Upper lobe of left lung (tissue), 6 donors: ENCODE data around the gene PCDH8. TPM values are rescaled to one million over a fixed set of nuclear protein-coding genes. Genes with fewer than 3 reads are reported as not detected.

Source experiments
- ATAC-seq, 2 donors: fragments of 200-7000 bp; cut with Tn5 transposase; one replicate each; pipeline ENCODE4 v1.9.1; 2022; ENCODE audit warnings: mild to moderate bottlenecking in 2 of 2, moderate library complexity in 2 of 2; ENCODE audit not compliant: low FRiP score in 2 of 2
- DNase-seq, 2 donors: peaks; one replicate each; pipeline ENCODE4 v3.0.0-alpha.2; 2019 to 2020
- H3K27ac ChIP-seq, 4 donors: fragments of 200-600 bp; sonication (generic); one replicate each; pipeline ENCODE4 v1.5.1; 2016 to 2019
- H3K27me3 ChIP-seq, 4 donors: fragments of 200-600 bp; sonication (generic); one replicate each; pipeline ENCODE4 v1.5.1; 2017 to 2019
- H3K36me3 ChIP-seq, 4 donors: fragments of 200-600 bp; sonication (generic); one replicate each; pipeline ENCODE4 v1.5.1; 2016 to 2019
- H3K4me1 ChIP-seq, 4 donors: fragments of 200-600 bp; sonication (generic); one replicate each; pipeline ENCODE4 v1.5.1; 2018 to 2019
- H3K4me3 ChIP-seq, 4 donors: fragments of 200-600 bp; sonication (generic); one replicate each; pipeline ENCODE4 v1.5.1; 2017 to 2019; ENCODE audit warnings: mild to moderate bottlenecking in 2 of 4, moderate library complexity in 1 of 4
- H3K9me3 ChIP-seq, 4 donors: fragments of 200-600 bp; sonication (generic); one replicate each; pipeline ENCODE4 v1.5.1; 2018 to 2019
- EP300 ChIP-seq, 4 donors: sonication (generic); formaldehyde crosslinking; IDR thresholded peaks; one replicate each; pipeline ENCODE4 v1.5.1; 2017; ENCODE audit warnings: antibody characterized with exemption in 4 of 4, control low read depth in 2 of 4
- POLR2A ChIP-seq, 4 donors: fragments of 450-650 bp; IDR thresholded peaks; one replicate each; pipeline ENCODE4 v1.5.1; 2016 to 2017; ENCODE audit warnings: antibody characterized with exemption in 4 of 4, mild to moderate bottlenecking in 2 of 4
- POLR2AphosphoS5 ChIP-seq, 2 donors: sonication (generic); formaldehyde crosslinking; IDR thresholded peaks; one replicate each; pipeline ENCODE4 v1.5.1; 2017; ENCODE audit warnings: antibody characterized with exemption in 2 of 2
- WGBS, 2 donors: methylation state at CpG; one replicate each; pipeline ENCODE4 v1.1.5; 2017 to 2018; 5-methylcytosine and 5-hydroxymethylcytosine counted together
- total RNA-seq, 6 donors: library from RNA; depleted of rRNA in 4 of 6; stranded (reverse); fragments of >200 nt in 4 of 6; gene quantifications; one replicate each; pipeline versions ENCODE4 v1.1.0 to v1.2.1, GENCODE V29; 2016 to 2021
- TF ChIP-seq, protein P1 (sequence below), 6 experiments: fragments of 450-650 bp in 4 of 6; fragments of 200-600 bp in 2 of 6; sonication (generic) in 2 of 6; IDR thresholded peaks; one replicate each; pipeline ENCODE4 v1.5.1; 2016 to 2019; ENCODE audit warnings: antibody characterized with exemption in 6 of 6
- donor health status: DM: no; HTN: no; CAD: no; lungs with moderate emphysema.
- donor health status: DM: no; HTN: yes; CAD: no; lungs with severe emphysema.

Gene PCDH8
- total RNA-seq, 6 donors from 2014 or later, result not detected

GRCh38 chr13:52847682-52848432, 583 bp downstream of the PCDH8 start:
- ATAC-seq, result no peak
- TF ChIP-seq, protein P1, sequence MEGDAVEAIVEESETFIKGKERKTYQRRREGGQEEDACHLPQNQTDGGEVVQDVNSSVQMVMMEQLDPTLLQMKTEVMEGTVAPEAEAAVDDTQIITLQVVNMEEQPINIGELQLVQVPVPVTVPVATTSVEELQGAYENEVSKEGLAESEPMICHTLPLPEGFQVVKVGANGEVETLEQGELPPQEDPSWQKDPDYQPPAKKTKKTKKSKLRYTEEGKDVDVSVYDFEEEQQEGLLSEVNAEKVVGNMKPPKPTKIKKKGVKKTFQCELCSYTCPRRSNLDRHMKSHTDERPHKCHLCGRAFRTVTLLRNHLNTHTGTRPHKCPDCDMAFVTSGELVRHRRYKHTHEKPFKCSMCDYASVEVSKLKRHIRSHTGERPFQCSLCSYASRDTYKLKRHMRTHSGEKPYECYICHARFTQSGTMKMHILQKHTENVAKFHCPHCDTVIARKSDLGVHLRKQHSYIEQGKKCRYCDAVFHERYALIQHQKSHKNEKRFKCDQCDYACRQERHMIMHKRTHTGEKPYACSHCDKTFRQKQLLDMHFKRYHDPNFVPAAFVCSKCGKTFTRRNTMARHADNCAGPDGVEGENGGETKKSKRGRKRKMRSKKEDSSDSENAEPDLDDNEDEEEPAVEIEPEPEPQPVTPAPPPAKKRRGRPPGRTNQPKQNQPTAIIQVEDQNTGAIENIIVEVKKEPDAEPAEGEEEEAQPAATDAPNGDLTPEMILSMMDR (IDR thresholded peaks at IDR 0.05), result no peak
- TF ChIP-seq POLR2AphosphoS5 (IDR thresholded peaks at IDR 0.05) (no peak), EP300 (IDR thresholded peaks at IDR 0.05) (no peak), POLR2A (IDR thresholded peaks at IDR 0.05) (no peak)
- Histone ChIP-seq H3K4me3 (no peak overlapping the region), H3K36me3 (no peaks in the 10 kb centered on the region), H3K27me3 (peaks cover 0 to 68% (median 43%) of the 10 kb centered on the region in 4 donors), H3K27ac (no peak overlapping the region), H3K9me3 (peaks cover 0 to 5% (median 0%) of the 10 kb centered on the region in 4 donors), H3K4me1 (peaks cover 4 to 51% (median 36%) of the 10 kb centered on the region in 4 donors)
- DNase-seq, result peak in 1 of 2 donors; percentile 81
- 3 to 24% methylated on average over 6 to 34 of the region's 75 CpGs for WGBS, 2 donors

DNA sequence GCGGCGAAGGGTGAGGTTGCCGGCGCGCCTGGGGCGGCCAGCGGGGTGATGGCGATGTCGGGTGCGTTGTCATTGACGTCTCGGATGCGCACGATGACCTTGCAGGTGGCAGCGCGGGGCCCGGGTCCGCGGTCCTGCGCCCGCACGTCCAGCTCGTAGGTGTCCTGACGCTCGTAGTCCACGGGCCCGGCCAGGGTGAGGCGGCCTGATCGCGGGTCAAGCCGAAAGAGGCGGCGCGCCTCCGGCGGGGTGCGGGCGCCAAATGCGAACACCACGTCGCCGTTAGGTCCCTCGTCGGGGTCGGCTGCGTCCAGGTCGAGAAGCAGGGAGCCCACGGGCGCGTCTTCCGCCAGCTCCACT, 1.1 kb downstream of the PCDH8 start:
- H3K27me3 ChIP-seq, result peaks cover 0 to 68% (median 43%) of the 10 kb centered on the region in 4 donors
- H3K27ac ChIP-seq, result no peak overlapping the region
- H3K4me3 ChIP-seq, result no peak overlapping the region
- TF ChIP-seq EP300 (IDR thresholded peaks at IDR 0.05), result no peak
- TF ChIP-seq, protein P1 (IDR thresholded peaks at IDR 0.05), result peak in 1 of 6 experiments; percentile 1
- no peak for TF ChIP-seq POLR2A (IDR thresholded peaks at IDR 0.05)
- TF ChIP-seq POLR2AphosphoS5 (IDR thresholded peaks at IDR 0.05), result no peak
- H3K4me1 ChIP-seq, result peaks cover 4 to 51% (median 36%) of the 10 kb centered on the region in 4 donors
- H3K9me3 ChIP-seq, result peaks cover 0 to 5% (median 0%) of the 10 kb centered on the region in 4 donors
- no peak for DNase-seq
- H3K36me3 ChIP-seq, result no peaks in the 10 kb centered on the region
- 4% methylated on average over 47 of the region's 51 CpGs; no CpG with 5 or more reads in 1 of the 2 donors for WGBS, 2 donors
- no peak for ATAC-seq

GRCh38 chr13:52846567-52847321, 1.7 kb downstream of the PCDH8 start:
- ATAC-seq (peak in 1 of 2 donors; percentile 71), DNase-seq (peak; percentile 36 to 89)
- WGBS, 2 donors, result 14 to 25% methylated on average over 4 to 25 of the region's 100 CpGs
- Histone ChIP-seq H3K9me3 (peaks cover 0 to 5% (median 0%) of the 10 kb centered on the region in 4 donors), H3K27ac (no peak overlapping the region), H3K4me3 (peak overlapping the region in 1 of 4 donors; percentile 24), H3K27me3 (peaks cover 0 to 68% (median 43%) of the 10 kb centered on the region in 4 donors), H3K36me3 (no peaks in the 10 kb centered on the region), H3K4me1 (peaks cover 4 to 47% (median 32%) of the 10 kb centered on the region in 4 donors)
- no peak for TF ChIP-seq POLR2A (IDR thresholded peaks at IDR 0.05)
- TF ChIP-seq EP300 (IDR thresholded peaks at IDR 0.05), result no peak
- TF ChIP-seq POLR2AphosphoS5 (IDR thresholded peaks at IDR 0.05), result no peak
- TF ChIP-seq, protein P1 (IDR thresholded peaks at IDR 0.05), result peak in 4 of 6 experiments; percentile 11 to 56 (median 22)

DNA sequence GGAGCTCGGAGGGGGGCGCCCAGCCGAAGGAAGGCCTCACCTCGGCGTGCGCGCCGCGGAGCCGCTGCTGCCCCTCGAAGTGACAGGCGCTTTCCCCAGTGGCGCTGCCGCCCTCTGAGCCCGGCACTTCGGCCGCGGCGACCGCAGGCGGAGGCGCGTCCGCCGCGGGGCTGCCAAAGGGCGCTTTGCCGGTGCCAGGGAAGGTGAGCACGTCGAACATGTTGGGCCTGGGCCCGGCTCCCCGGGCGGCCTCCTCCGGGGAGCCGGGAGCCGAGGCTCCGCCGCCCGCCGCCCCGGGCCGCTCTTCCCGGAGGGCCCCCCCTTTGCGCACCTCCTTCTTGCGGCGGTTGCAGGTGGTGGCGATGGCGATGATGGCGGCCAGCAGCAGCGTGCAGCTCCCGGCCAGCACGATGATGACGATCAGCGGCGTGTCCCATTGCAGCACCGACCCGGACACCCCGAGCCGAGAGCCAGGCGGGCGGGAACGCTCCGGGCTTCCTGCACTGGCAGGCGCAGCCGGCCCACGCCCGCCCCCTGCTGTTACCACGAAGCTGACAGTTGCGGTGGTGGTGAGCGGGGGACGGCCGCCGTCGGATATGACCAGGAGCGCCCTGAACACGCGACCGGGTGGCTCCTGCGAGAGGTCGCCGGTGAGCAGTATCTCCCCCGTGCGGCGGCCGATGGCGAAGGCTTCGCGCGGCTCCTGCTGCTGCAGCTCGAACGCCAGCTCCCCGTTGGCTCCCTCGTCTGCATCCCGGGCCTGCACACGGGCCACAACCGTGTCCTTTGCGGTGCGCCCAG, 2.5 kb downstream of the PCDH8 start:
- Histone ChIP-seq H3K36me3 (no peaks in the 10 kb centered on the region), H3K4me3 (peak overlapping the region in 2 of 4 donors; percentile 24 to 25), H3K27me3 (peaks cover 0 to 68% (median 42%) of the 10 kb centered on the region in 4 donors), H3K27ac (no peak overlapping the region), H3K4me1 (peaks cover 4 to 40% (median 26%) of the 10 kb centered on the region in 4 donors), H3K9me3 (peaks cover 0 to 5% (median 0%) of the 10 kb centered on the region in 4 donors)
- peak in 1 of 2 donors; percentile 87 for DNase-seq
- WGBS, 2 donors, result 0 to 3% methylated on average over 4 to 73 of the region's 98 CpGs
- TF ChIP-seq POLR2A (IDR thresholded peaks at IDR 0.05) (no peak), POLR2AphosphoS5 (IDR thresholded peaks at IDR 0.05) (no peak)
- TF ChIP-seq, protein P1 (IDR thresholded peaks at IDR 0.05), result peak in 2 of 6 experiments; percentile 23 to 27
- peak in 1 of 2 donors; percentile 26 for ATAC-seq
